ENCODE data around the gene DCAF4. TPM values are rescaled to one million over a fixed set of nuclear protein-coding genes. Genes with fewer than 3 reads are reported as not detected.

DCAF4 gene
- polyA plus RNA-seq, 1 of the 3 experiments (the other 2 are of a cell fraction): 17.9 TPM

GRCh38 chr14:72907886-72908285 lies 18.4 kb upstream of the DCAF4 start (continued):
- no peak for TF ChIP-seq USF2 (IDR thresholded peaks at IDR 0.05; ENCODE audit: borderline replicate concordance, low read depth, low read length)

- no peak for DNase-seq
- no peaks in the 10 kb centered on the region for H3K36me3 ChIP-seq (replicated peaks in 1 of 2; ENCODE audit: control insufficient read depth in 1 of 2, insufficient read depth in 2 of 2, low read length in 1 of 2)
- no peaks in the 10 kb centered on the region for H3F3A ChIP-seq (replicated peaks; ENCODE audit: insufficient read depth)
- ChIA-PET POLR2A (no interaction called here), CTCF (interaction anchor here (2.2 to 5.1 kb wide), 3 partner anchors 39 to 396 kb away, joined by 14 to 43 read pairs (median 31); no protein-coding TSS in a partner anchor)
- no peaks in the 10 kb centered on the region for H3K27me3 ChIP-seq (ENCODE audit: insufficient read depth)
- H3K27ac ChIP-seq (ENCODE audit: low read depth in 2 of 2, low read length in 1 of 2): no peak overlapping the region
- H3K4me3 ChIP-seq (ENCODE audit: low read depth in 2 of 2, low read length in 1 of 2): no peak overlapping the region
- no peak overlapping the region for H3K9ac ChIP-seq
- H3K9me3 ChIP-seq: no peaks in the 10 kb centered on the region
- no peaks in the 10 kb centered on the region for H4K20me1 ChIP-seq (ENCODE audit: insufficient read depth)
- H3K79me2 ChIP-seq (ENCODE audit: insufficient read depth): no peaks in the 10 kb centered on the region
- H3K9me2 ChIP-seq: no peaks in the 10 kb centered on the region
- H2AFZ ChIP-seq (ENCODE audit: low read depth): no peak overlapping the region
- no peak overlapping the region for H3K4me2 ChIP-seq
- peaks cover 0 to 33% of the 10 kb centered on the region in 2 experiments; a peak in 1 of 4 replicates for H3K4me1 ChIP-seq (ENCODE audit: control insufficient read depth in 1 of 2, insufficient read depth in 2 of 2, low read depth in 1 of 2, low read length in 1 of 2)
- WGBS (ENCODE audit: low lambda C conversion rate): 94% methylated on average over 5 of the region's 5 CpGs
- TF ChIP-seq NFIC (IDR thresholded peaks at IDR 0.05; ENCODE audit: borderline replicate concordance) (no peak), JUND (IDR thresholded peaks at IDR 0.05) (no peak), SIN3A (IDR thresholded peaks at IDR 0.05; ENCODE audit: borderline replicate concordance, low read depth, low read length) (no peak), REST (IDR thresholded peaks at IDR 0.05; ENCODE audit: low read depth, low read length) (no peak)
Measured at GRCh38 chr14:72909163-72909562, 17.1 kb upstream of the DCAF4 start.

GRCh38 chr14:72913809-72914208 lies 12.5 kb upstream of the DCAF4 start:
- Histone ChIP-seq H3K9me3 (no peaks in the 10 kb centered on the region), H3F3A (replicated peaks; ENCODE audit: insufficient read depth) (no peaks in the 10 kb centered on the region), H3K9me2 (no peaks in the 10 kb centered on the region), H3K4me3 (ENCODE audit: low read depth in 2 of 2, low read length in 1 of 2) (no peak overlapping the region), H3K9ac (no peak overlapping the region), H3K36me3 (replicated peaks in 1 of 2; ENCODE audit: control insufficient read depth in 1 of 2, insufficient read depth in 2 of 2, low read length in 1 of 2) (no peaks in the 10 kb centered on the region), H3K4me2 (no peak overlapping the region), H3K4me1 (ENCODE audit: control insufficient read depth in 1 of 2, insufficient read depth in 2 of 2, low read depth in 1 of 2, low read length in 1 of 2) (peaks cover 0 to under 1% of the 10 kb centered on the region in 2 experiments; a peak in 1 of 4 replicates), H3K27me3 (ENCODE audit: insufficient read depth) (no peaks in the 10 kb centered on the region), H3K27ac (ENCODE audit: low read depth in 2 of 2, low read length in 1 of 2) (no peak overlapping the region), H4K20me1 (ENCODE audit: insufficient read depth) (no peaks in the 10 kb centered on the region), H3K79me2 (ENCODE audit: insufficient read depth) (no peaks in the 10 kb centered on the region), H2AFZ (ENCODE audit: low read depth) (no peak overlapping the region)
- ChIA-PET POLR2A (no interaction called here), CTCF (interaction anchor here (3.3 kb wide), 2 partner anchors 9 to 400 kb away, joined by 8 to 14 read pairs; no protein-coding TSS in a partner anchor)
- WGBS (ENCODE audit: low lambda C conversion rate): 22% methylated on average over 2 of the region's 2 CpGs
- no peak for DNase-seq
- TF ChIP-seq TAF1 (IDR thresholded peaks at IDR 0.05; ENCODE audit: borderline replicate concordance, low read depth, low read length) (no peak), RCOR1 (IDR thresholded peaks at IDR 0.05; ENCODE audit: low read length) (no peak), EP300 (IDR thresholded peaks at IDR 0.05; ENCODE audit: borderline replicate concordance in 1 of 2, low read depth in 1 of 2, low read length in 1 of 2) (no peak), REST (IDR thresholded peaks at IDR 0.05; ENCODE audit: low read depth, low read length) (no peak), TEAD4 (IDR thresholded peaks at IDR 0.05; ENCODE audit: borderline replicate concordance, insufficient read depth) (no peak), GABPA (IDR thresholded peaks at IDR 0.05; ENCODE audit: low read depth) (no peak), FOXJ3 (CRISPR knock-in tag; IDR thresholded peaks at IDR 0.05) (no peak), POLR2AphosphoS5 (IDR thresholded peaks at IDR 0.05; ENCODE audit: low read depth, low read length) (no peak), ELF1 (IDR thresholded peaks at IDR 0.05) (no peak), MXI1 (IDR thresholded peaks at IDR 0.05; ENCODE audit: low read depth, low read length) (no peak), CHD2 (IDR thresholded peaks at IDR 0.05; ENCODE audit: low read length, partially characterized antibody) (no peak), CTCF (IDR thresholded peaks at IDR 0.05) (no peak)
